SK-N-SH treated with all-trans-retinoic acid at 6 μM for 48 hours (cell line): ENCODE measurements around the gene SPACDR.

Experiments used
- GLIS3 ChIP-seq: fragments of 250-450 bp; sonication (Bioruptor Pico); IDR thresholded peaks from 2 replicates; pipeline ENCODE4 v1.5.0; 2020; ENCODE audit warnings: mild to moderate bottlenecking, moderate library complexity
- PPARA ChIP-seq: fragments of 250-450 bp; sonication (Bioruptor Pico); IDR thresholded peaks from 2 replicates; pipeline ENCODE4 v1.5.0; 2020; ENCODE audit warnings: mild to moderate bottlenecking, borderline replicate concordance
- RARB ChIP-seq: fragments of 250-450 bp; sonication (Bioruptor Pico); IDR thresholded peaks from 2 replicates; pipeline ENCODE4 v1.8.0; 2021; ENCODE audit warnings: mild to moderate bottlenecking, moderate library complexity
- SNAI2 ChIP-seq: fragments of 250-450 bp; sonication (Bioruptor Pico); IDR thresholded peaks from 2 replicates; pipeline ENCODE4 v1.5.0; 2020; ENCODE audit warnings: mild to moderate bottlenecking, moderate library complexity
- TOX ChIP-seq: fragments of 250-450 bp; sonication (Bioruptor Pico); IDR thresholded peaks from 2 replicates; pipeline ENCODE4 v1.8.0; 2021; ENCODE audit warnings: mild to moderate bottlenecking, moderate library complexity, borderline replicate concordance
- ZFP3 ChIP-seq: fragments of 250-450 bp; sonication (Bioruptor Pico); IDR thresholded peaks from 2 replicates; pipeline ENCODE4 v1.5.0; 2020; ENCODE audit warnings: mild to moderate bottlenecking, moderate library complexity
- ZNF8 ChIP-seq: fragments of 450-650 bp; formaldehyde crosslinking; IDR thresholded peaks from 2 replicates; pipeline ENCODE4 v1.5.0; 2020; ENCODE audit warnings: mild to moderate bottlenecking, moderate library complexity
- TF ChIP-seq, protein P1 (sequence below): fragments of 250-450 bp; sonication (Bioruptor Pico); IDR thresholded peaks from 2 replicates; pipeline ENCODE4 v1.8.0; 2021; ENCODE audit warnings: low read depth, mild to moderate bottlenecking, moderate library complexity, borderline replicate concordance
- TF ChIP-seq, protein P2 (sequence below): fragments of 250-450 bp; sonication (Bioruptor Pico); IDR thresholded peaks from 2 replicates; pipeline ENCODE4 v1.8.0; 2020; ENCODE audit warnings: mild to moderate bottlenecking, moderate library complexity, borderline replicate concordance
- TF ChIP-seq, protein P3 (sequence below): fragments of 250-450 bp; sonication (Bioruptor Pico); IDR thresholded peaks from 2 replicates; pipeline ENCODE4 v1.5.1; 2021; ENCODE audit warnings: mild to moderate bottlenecking, moderate library complexity
- TF ChIP-seq, protein P4 (sequence below): fragments of 250-450 bp; sonication (Bioruptor Pico); IDR thresholded peaks from 2 replicates; pipeline ENCODE4 v1.5.0; 2020; ENCODE audit warnings: mild to moderate bottlenecking, moderate library complexity

DNA sequence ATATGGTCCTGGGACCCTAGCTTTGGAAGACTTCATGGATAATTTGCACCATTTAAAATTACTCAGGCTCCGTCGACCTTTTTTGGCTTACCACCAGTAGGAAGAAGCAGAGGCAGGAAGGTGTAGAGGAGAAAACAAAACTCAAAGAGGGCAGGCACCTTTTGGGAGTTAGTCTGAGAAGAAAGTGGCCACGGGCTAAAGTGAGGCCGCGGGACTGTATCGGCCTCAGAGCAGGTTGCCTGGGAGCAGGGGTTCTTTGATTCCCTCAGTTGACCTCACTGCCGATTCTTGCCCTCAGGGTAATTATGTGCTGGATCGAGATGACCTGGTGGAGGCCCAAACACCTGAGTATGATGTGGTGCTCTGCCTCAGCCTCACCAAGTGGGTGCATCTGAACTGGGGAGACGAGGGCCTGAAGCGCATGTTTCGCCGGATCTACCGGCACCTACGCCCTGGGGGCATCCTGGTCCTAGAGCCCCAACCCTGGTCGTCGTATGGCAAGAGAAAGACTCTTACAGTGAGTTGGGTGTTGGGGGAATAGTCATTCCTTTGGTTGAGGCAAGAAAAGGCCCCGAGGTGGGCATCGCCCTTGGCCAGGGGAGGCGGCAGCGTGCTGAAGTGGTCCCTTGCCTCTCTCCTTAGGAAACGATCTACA is 31.3 kb downstream of the SPACDR start:
- no peak for TF ChIP-seq SNAI2
- TF ChIP-seq, protein P1, sequence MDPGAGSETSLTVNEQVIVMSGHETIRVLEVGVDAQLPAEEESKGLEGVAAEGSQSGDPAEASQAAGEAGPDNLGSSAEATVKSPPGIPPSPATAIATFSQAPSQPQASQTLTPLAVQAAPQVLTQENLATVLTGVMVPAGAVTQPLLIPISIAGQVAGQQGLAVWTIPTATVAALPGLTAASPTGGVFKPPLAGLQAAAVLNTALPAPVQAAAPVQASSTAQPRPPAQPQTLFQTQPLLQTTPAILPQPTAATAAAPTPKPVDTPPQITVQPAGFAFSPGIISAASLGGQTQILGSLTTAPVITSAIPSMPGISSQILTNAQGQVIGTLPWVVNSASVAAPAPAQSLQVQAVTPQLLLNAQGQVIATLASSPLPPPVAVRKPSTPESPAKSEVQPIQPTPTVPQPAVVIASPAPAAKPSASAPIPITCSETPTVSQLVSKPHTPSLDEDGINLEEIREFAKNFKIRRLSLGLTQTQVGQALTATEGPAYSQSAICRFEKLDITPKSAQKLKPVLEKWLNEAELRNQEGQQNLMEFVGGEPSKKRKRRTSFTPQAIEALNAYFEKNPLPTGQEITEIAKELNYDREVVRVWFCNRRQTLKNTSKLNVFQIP (CRISPR knock-in tag) = no peak
- TF ChIP-seq, protein P2, sequence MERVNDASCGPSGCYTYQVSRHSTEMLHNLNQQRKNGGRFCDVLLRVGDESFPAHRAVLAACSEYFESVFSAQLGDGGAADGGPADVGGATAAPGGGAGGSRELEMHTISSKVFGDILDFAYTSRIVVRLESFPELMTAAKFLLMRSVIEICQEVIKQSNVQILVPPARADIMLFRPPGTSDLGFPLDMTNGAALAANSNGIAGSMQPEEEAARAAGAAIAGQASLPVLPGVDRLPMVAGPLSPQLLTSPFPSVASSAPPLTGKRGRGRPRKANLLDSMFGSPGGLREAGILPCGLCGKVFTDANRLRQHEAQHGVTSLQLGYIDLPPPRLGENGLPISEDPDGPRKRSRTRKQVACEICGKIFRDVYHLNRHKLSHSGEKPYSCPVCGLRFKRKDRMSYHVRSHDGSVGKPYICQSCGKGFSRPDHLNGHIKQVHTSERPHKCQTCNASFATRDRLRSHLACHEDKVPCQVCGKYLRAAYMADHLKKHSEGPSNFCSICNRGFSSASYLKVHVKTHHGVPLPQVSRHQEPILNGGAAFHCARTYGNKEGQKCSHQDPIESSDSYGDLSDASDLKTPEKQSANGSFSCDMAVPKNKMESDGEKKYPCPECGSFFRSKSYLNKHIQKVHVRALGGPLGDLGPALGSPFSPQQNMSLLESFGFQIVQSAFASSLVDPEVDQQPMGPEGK (CRISPR knock-in tag) = no peak
- no peak for TF ChIP-seq ZFP3 (CRISPR knock-in tag)
- TF ChIP-seq TOX (CRISPR knock-in tag) = no peak
- TF ChIP-seq, protein P3, sequence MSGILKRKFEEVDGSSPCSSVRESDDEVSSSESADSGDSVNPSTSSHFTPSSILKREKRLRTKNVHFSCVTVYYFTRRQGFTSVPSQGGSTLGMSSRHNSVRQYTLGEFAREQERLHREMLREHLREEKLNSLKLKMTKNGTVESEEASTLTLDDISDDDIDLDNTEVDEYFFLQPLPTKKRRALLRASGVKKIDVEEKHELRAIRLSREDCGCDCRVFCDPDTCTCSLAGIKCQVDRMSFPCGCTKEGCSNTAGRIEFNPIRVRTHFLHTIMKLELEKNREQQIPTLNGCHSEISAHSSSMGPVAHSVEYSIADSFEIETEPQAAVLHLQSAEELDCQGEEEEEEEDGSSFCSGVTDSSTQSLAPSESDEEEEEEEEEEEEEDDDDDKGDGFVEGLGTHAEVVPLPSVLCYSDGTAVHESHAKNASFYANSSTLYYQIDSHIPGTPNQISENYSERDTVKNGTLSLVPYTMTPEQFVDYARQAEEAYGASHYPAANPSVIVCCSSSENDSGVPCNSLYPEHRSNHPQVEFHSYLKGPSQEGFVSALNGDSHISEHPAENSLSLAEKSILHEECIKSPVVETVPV (CRISPR knock-in tag) = no peak
- TF ChIP-seq ZNF8 (CRISPR knock-in tag) = no peak
- TF ChIP-seq GLIS3 (CRISPR knock-in tag) = no peak
- TF ChIP-seq, protein P4, sequence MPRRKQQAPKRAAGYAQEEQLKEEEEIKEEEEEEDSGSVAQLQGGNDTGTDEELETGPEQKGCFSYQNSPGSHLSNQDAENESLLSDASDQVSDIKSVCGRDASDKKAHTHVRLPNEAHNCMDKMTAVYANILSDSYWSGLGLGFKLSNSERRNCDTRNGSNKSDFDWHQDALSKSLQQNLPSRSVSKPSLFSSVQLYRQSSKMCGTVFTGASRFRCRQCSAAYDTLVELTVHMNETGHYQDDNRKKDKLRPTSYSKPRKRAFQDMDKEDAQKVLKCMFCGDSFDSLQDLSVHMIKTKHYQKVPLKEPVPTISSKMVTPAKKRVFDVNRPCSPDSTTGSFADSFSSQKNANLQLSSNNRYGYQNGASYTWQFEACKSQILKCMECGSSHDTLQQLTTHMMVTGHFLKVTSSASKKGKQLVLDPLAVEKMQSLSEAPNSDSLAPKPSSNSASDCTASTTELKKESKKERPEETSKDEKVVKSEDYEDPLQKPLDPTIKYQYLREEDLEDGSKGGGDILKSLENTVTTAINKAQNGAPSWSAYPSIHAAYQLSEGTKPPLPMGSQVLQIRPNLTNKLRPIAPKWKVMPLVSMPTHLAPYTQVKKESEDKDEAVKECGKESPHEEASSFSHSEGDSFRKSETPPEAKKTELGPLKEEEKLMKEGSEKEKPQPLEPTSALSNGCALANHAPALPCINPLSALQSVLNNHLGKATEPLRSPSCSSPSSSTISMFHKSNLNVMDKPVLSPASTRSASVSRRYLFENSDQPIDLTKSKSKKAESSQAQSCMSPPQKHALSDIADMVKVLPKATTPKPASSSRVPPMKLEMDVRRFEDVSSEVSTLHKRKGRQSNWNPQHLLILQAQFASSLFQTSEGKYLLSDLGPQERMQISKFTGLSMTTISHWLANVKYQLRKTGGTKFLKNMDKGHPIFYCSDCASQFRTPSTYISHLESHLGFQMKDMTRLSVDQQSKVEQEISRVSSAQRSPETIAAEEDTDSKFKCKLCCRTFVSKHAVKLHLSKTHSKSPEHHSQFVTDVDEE (CRISPR knock-in tag) = no peak
- TF ChIP-seq PPARA = no peak
- TF ChIP-seq RARB = no peak
